ENCODE data around the gene CTSK. TPM values are rescaled to one million over a fixed set of nuclear protein-coding genes. Genes with fewer than 3 reads are reported as not detected.

The CTSK gene
- total RNA-seq, 1 experiment from 2014 or later, result 3.5 TPM

- H3K27ac ChIP-seq (ENCODE audit: low read depth, low read length), result no peak overlapping the region
- H3K27me3 ChIP-seq (ENCODE audit: insufficient read depth, low read length), result no peaks in the 10 kb centered on the region
- no TSS peak for BruUV-seq (replicated peaks)
- TF ChIP-seq, protein P1, sequence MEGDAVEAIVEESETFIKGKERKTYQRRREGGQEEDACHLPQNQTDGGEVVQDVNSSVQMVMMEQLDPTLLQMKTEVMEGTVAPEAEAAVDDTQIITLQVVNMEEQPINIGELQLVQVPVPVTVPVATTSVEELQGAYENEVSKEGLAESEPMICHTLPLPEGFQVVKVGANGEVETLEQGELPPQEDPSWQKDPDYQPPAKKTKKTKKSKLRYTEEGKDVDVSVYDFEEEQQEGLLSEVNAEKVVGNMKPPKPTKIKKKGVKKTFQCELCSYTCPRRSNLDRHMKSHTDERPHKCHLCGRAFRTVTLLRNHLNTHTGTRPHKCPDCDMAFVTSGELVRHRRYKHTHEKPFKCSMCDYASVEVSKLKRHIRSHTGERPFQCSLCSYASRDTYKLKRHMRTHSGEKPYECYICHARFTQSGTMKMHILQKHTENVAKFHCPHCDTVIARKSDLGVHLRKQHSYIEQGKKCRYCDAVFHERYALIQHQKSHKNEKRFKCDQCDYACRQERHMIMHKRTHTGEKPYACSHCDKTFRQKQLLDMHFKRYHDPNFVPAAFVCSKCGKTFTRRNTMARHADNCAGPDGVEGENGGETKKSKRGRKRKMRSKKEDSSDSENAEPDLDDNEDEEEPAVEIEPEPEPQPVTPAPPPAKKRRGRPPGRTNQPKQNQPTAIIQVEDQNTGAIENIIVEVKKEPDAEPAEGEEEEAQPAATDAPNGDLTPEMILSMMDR (IDR thresholded peaks at IDR 0.05 in 2 of 3, conservative IDR thresholded peaks at IDR 0.05 in 1 of 3; ENCODE audit: borderline replicate concordance in 1 of 3, insufficient read depth in 1 of 3, low read depth in 2 of 3, low read length in 2 of 3), result peak; percentile 62 to 80 (median 78); a peak in 5 of 6 replicates
- TF ChIP-seq ZBTB33 (IDR thresholded peaks at IDR 0.05; ENCODE audit: extremely low read depth, insufficient replicate concordance, low read length) (no peak), RAD21 (IDR thresholded peaks at IDR 0.05; ENCODE audit: low read depth) (peak; percentile 90), CBX3 (IDR thresholded peaks at IDR 0.05; ENCODE audit: low read depth) (no peak)
- H3K36me3 ChIP-seq (ENCODE audit: control insufficient read depth in 1 of 2, insufficient read depth in 2 of 2, low read length in 2 of 2), result peaks cover 23 to 29% of the 10 kb centered on the region in 2 experiments
- H3K4me1 ChIP-seq (ENCODE audit: control insufficient read depth in 1 of 2, insufficient read depth in 2 of 2, low read length in 2 of 2), result no peaks in the 10 kb centered on the region
- H3K9ac ChIP-seq (ENCODE audit: low read length), result no peak overlapping the region
- H2AFZ ChIP-seq (ENCODE audit: low read depth, low read length, poor library complexity, severe bottlenecking), result no peak overlapping the region
- no peaks in the 10 kb centered on the region for H3K9me3 ChIP-seq (ENCODE audit: control insufficient read depth in 1 of 2, insufficient read depth in 1 of 2, low read depth in 1 of 2, low read length in 2 of 2)
- ATAC-seq, result peak; percentile 95
- no peak overlapping the region for H3K4me3 ChIP-seq (replicated peaks in 1 of 2; ENCODE audit: low read depth in 1 of 2, low read length in 2 of 2)
- no peak overlapping the region for H3K4me2 ChIP-seq (ENCODE audit: low read length)
- no peaks in the 10 kb centered on the region for H3K9me2 ChIP-seq (ENCODE audit: insufficient read depth)
- H3K79me2 ChIP-seq (ENCODE audit: insufficient read depth, low read length), result no peaks in the 10 kb centered on the region
- peak; percentile 16 for DNase-seq (ENCODE audit: low read depth, low spot score)
- no peaks in the 10 kb centered on the region for H4K20me1 ChIP-seq (ENCODE audit: insufficient read depth)
- ChIA-PET POLR2A (no interaction called here), CTCF (interaction anchor here (0.7 to 1.6 kb wide), 9 partner anchors 9 to 252 kb away, joined by 3 to 9 read pairs (median 5); partner anchors contain the start of gene ENSA), RAD21 (ENCODE audit: low non-redundant PET in 1 of 2, low total read pairs in 2 of 2, uncharacterized antibody in 2 of 2, unreplicated experiment in 2 of 2) (interaction anchor here (0.6 to 1.2 kb wide), 2 partner anchors 69 to 193 kb away, joined by 3 to 4 read pairs; no protein-coding TSS in a partner anchor)
- intact Hi-C loops (cut with micrococcal nuclease), result loop anchor here (1.0 to 10.0 kb wide), 2 partner anchors 252 to 348 kb away; no protein-coding TSS in a partner anchor
Measured at GRCh38 chr1:150813028-150813707, 5.1 kb upstream of the CTSK start.
